Karpas-422 (cell line): Measurements from ENCODE around the gene KMT2C. TPM values are rescaled to one million over a fixed set of nuclear protein-coding genes. Genes with fewer than 3 reads are reported as not detected.

Experiments used
- DNase-seq: peaks from one replicate; pipeline ENCODE4 v3.0.0-alpha.2; 2015
- H2AFZ ChIP-seq: fragments of 200-600 bp; sonication (generic); 2 replicates; pipeline ENCODE4 v1.6.1; 2014; ENCODE audit warnings: antibody characterized with exemption, low read length, mixed read lengths
- H3K27ac ChIP-seq: fragments of 200-600 bp; sonication (generic); 2 replicates; pipeline ENCODE4 v1.5.1; 2014; ENCODE audit warnings: mild to moderate bottlenecking, low read length, moderate library complexity
- H3K27me3 ChIP-seq: fragments of 200-600 bp; sonication (generic); 2 replicates; pipeline ENCODE4 v1.6.1; 2014; ENCODE audit warnings: low read length, mixed read lengths
- H3K36me3 ChIP-seq: fragments of 200-600 bp; sonication (generic); 2 replicates; pipeline ENCODE4 v1.6.1; 2014; ENCODE audit warnings: low read length, mixed read lengths; ENCODE audit not compliant: insufficient read depth
- H3K4me1 ChIP-seq: fragments of 200-600 bp; sonication (generic); 2 replicates; pipeline ENCODE4 v1.6.1; 2014; ENCODE audit warnings: mild to moderate bottlenecking, low read length, mixed read lengths
- H3K4me2 ChIP-seq: fragments of 200-600 bp; sonication (generic); 2 replicates; pipeline ENCODE4 v1.6.1; 2014; ENCODE audit warnings: low read length, low read depth, mild to moderate bottlenecking; ENCODE audit not compliant: poor library complexity, severe bottlenecking
- H3K4me3 ChIP-seq: fragments of 200-600 bp; sonication (generic); 2 replicates; pipeline ENCODE4 v1.5.1; 2014; ENCODE audit warnings: mild to moderate bottlenecking, antibody characterized with exemption, low read length, mixed read lengths
- H3K79me2 ChIP-seq: fragments of 200-600 bp; sonication (generic); 2 replicates; pipeline ENCODE4 v1.6.1; 2014; ENCODE audit warnings: mild to moderate bottlenecking, low read length, mixed read lengths
- H3K9ac ChIP-seq: fragments of 200-600 bp; sonication (generic); 2 replicates; pipeline ENCODE4 v1.6.0; 2014; ENCODE audit warnings: low read length
- H3K9me2 ChIP-seq: fragments of 200-600 bp; sonication (generic), shearing (Covaris generic); replicated peaks from 2 replicates; pipeline ENCODE4 v1.6.0; 2014; ENCODE audit warnings: mild to moderate bottlenecking, low read length, moderate library complexity; ENCODE audit not compliant: insufficient read depth
- H3K9me3 ChIP-seq: fragments of 300-700, 200-600 bp; sonication (generic); 2 replicates; pipeline ENCODE4 v1.6.1; 2014; ENCODE audit warnings: low read length, mixed read lengths
- H4K20me1 ChIP-seq: fragments of 200-600 bp; sonication (generic); 2 replicates; pipeline ENCODE4 v1.6.1; 2014; ENCODE audit warnings: mild to moderate bottlenecking, antibody characterized with exemption, low read length, low read depth; ENCODE audit not compliant: insufficient read depth
- total RNA-seq: library from RNA; depleted of rRNA; stranded (reverse); fragments of >200 nt; shearing (Covaris generic); gene quantifications from 2 replicates; pipeline ENCODE4 v1.2.3, GENCODE V29; 2014; ENCODE audit warnings: low replicate concordance

KMT2C gene
- total RNA-seq, 1 experiment from 2014 or later: 70.7 TPM

- Histone ChIP-seq H3K9me2 (no peaks in the 10 kb centered on the region), H3K4me3 (no peak overlapping the region), H3K9me3 (no peaks in the 10 kb centered on the region), H3K79me2 (0 out of 2 replicates have a peak, but pooled peaks cover 6% of the 10 kb centered on the region), H3K9ac (no peak overlapping the region), H3K4me1 (no peaks in the 10 kb centered on the region), H3K27ac (no peak overlapping the region), H2AFZ (no peak overlapping the region), H3K36me3 (peaks cover 52% of the 10 kb centered on the region), H4K20me1 (no peaks in the 10 kb centered on the region), H3K4me2 (no peak overlapping the region), H3K27me3 (no peaks in the 10 kb centered on the region)
- DNase-seq: no peak
Measured at GRCh38 chr7:152140067-152140466, 295.7 kb downstream of the KMT2C start.

DNA sequence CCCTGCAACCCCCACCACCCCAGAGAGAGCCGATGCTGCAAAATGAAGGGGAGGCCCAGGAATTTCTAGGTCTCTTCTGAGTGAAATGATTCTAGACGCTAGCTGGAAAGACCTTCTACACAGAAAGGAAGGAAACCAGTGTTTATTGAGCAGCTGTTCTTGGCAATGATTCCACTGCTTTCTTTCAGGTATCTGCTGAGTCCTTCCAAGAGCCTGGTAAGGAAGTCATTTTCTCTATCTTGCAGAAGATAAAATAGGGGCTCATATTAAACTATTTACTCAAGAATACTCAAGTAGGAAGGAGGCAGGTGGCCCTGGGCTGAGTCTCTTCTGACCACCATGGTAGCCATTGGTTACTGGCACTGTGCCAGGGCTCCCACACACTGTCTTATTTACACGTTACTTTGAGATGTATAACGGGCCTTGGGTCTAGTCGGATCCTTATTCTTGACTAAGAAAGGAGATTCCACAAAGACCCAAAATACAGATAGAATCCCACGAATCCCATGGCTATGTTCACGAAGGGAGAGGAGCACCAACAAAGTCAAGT lies 298.3 kb downstream of the KMT2C start:
- no peak overlapping the region for H3K4me3 ChIP-seq
- no peak overlapping the region for H3K27ac ChIP-seq
- no peaks in the 10 kb centered on the region for H3K4me1 ChIP-seq
- H3K4me2 ChIP-seq: no peak overlapping the region
- no peak overlapping the region for H2AFZ ChIP-seq
- no peak overlapping the region for H3K9ac ChIP-seq
- no peaks in the 10 kb centered on the region for H3K9me2 ChIP-seq
- no peaks in the 10 kb centered on the region for H3K27me3 ChIP-seq
- DNase-seq: no peak
- peaks cover 38% of the 10 kb centered on the region; the same call in 1 of the 2 replicates for H3K36me3 ChIP-seq
- H3K79me2 ChIP-seq: no peaks in the 10 kb centered on the region
- no peaks in the 10 kb centered on the region for H4K20me1 ChIP-seq
- no peaks in the 10 kb centered on the region for H3K9me3 ChIP-seq

- Histone ChIP-seq H3K9me3 (no peaks in the 10 kb centered on the region), H3K27ac (no peak overlapping the region), H3K9me2 (no peaks in the 10 kb centered on the region), H3K4me1 (no peaks in the 10 kb centered on the region), H3K79me2 (no peaks in the 10 kb centered on the region), H3K36me3 (peaks cover 37% of the 10 kb centered on the region; the same call in 1 of the 2 replicates), H3K27me3 (no peaks in the 10 kb centered on the region), H2AFZ (no peak overlapping the region), H3K9ac (no peak overlapping the region), H3K4me2 (no peak overlapping the region), H3K4me3 (no peak overlapping the region), H4K20me1 (no peaks in the 10 kb centered on the region)
- DNase-seq: no peak
Measured at GRCh38 chr7:152136686-152137085, 299.1 kb downstream of the KMT2C start.

- no peaks in the 10 kb centered on the region for H3K27me3 ChIP-seq
- H3K4me2 ChIP-seq: no peak overlapping the region
- DNase-seq: no peak
- peaks cover 34% of the 10 kb centered on the region for H3K36me3 ChIP-seq
- no peak overlapping the region for H3K4me3 ChIP-seq
- H3K9me2 ChIP-seq: no peaks in the 10 kb centered on the region
- H3K9ac ChIP-seq: no peak overlapping the region
- H2AFZ ChIP-seq: no peak overlapping the region
- H3K4me1 ChIP-seq: no peaks in the 10 kb centered on the region
- no peaks in the 10 kb centered on the region for H3K79me2 ChIP-seq
- H3K9me3 ChIP-seq: no peaks in the 10 kb centered on the region
- no peak overlapping the region for H3K27ac ChIP-seq
- H4K20me1 ChIP-seq: no peaks in the 10 kb centered on the region
Measured at GRCh38 chr7:152133804-152134203, 302.0 kb downstream of the KMT2C start.

GRCh38 chr7:152132812-152133211 lies 303.0 kb downstream of the KMT2C start:
- no peaks in the 10 kb centered on the region for H3K79me2 ChIP-seq
- no peak overlapping the region for H2AFZ ChIP-seq
- H4K20me1 ChIP-seq: no peaks in the 10 kb centered on the region
- no peak overlapping the region for H3K27ac ChIP-seq
- H3K27me3 ChIP-seq: no peaks in the 10 kb centered on the region
- no peaks in the 10 kb centered on the region for H3K9me3 ChIP-seq
- H3K36me3 ChIP-seq: peaks cover 38% of the 10 kb centered on the region
- DNase-seq: no peak
- H3K9ac ChIP-seq: no peak overlapping the region
- H3K4me2 ChIP-seq: no peak overlapping the region
- H3K9me2 ChIP-seq: no peaks in the 10 kb centered on the region
- no peak overlapping the region for H3K4me3 ChIP-seq
- H3K4me1 ChIP-seq: no peaks in the 10 kb centered on the region

GRCh38 chr7:152131981-152132494 lies 303.8 kb downstream of the KMT2C start:
- Histone ChIP-seq H3K79me2 (no peaks in the 10 kb centered on the region), H2AFZ (no peak overlapping the region), H3K36me3 (peaks cover 44% of the 10 kb centered on the region), H3K4me3 (no peak overlapping the region), H3K9ac (no peak overlapping the region), H3K27me3 (no peaks in the 10 kb centered on the region), H3K9me3 (no peaks in the 10 kb centered on the region), H4K20me1 (no peaks in the 10 kb centered on the region), H3K27ac (no peak overlapping the region), H3K9me2 (no peaks in the 10 kb centered on the region), H3K4me2 (no peak overlapping the region), H3K4me1 (no peaks in the 10 kb centered on the region)
- no peak for DNase-seq

GRCh38 chr7:152130658-152131590 lies 304.9 kb downstream of the KMT2C start:
- Histone ChIP-seq H3K9me2 (no peaks in the 10 kb centered on the region), H2AFZ (no peak overlapping the region), H3K27ac (no peak overlapping the region), H3K4me2 (no peak overlapping the region), H3K9ac (no peak overlapping the region), H3K4me1 (no peaks in the 10 kb centered on the region), H3K4me3 (no peak overlapping the region), H3K79me2 (peaks cover 2% of the 10 kb centered on the region; the same call in 1 of the 2 replicates), H3K36me3 (peaks cover 50% of the 10 kb centered on the region), H4K20me1 (no peaks in the 10 kb centered on the region), H3K9me3 (no peaks in the 10 kb centered on the region), H3K27me3 (no peaks in the 10 kb centered on the region)
- no peak for DNase-seq

DNA sequence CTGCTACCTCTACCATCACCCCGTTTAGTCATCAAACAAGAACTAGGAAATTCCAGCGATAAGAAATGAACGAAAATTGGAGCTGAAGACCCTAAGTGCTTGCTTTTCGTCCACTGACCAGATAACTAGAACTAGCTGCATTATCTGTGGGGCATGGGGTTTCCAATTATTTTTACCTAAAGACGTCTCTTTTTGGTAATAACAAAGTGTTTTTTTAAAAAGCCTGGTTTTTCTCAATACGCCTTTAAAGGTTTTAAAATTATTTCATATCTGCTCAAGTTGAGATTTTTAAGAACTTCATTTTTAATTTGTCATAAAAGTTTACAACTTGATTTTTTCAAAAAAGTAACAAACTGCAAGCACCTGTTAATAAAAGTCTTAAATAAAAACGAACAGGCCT lies 306.1 kb downstream of the KMT2C start:
- H3K9me3 ChIP-seq: peaks cover 4% of the 10 kb centered on the region; the same call in 1 of the 2 replicates
- H3K4me2 ChIP-seq: no peak overlapping the region
- H3K27me3 ChIP-seq: no peaks in the 10 kb centered on the region
- peaks cover 58% of the 10 kb centered on the region for H3K36me3 ChIP-seq
- H3K9ac ChIP-seq: no peak overlapping the region
- peaks cover 3% of the 10 kb centered on the region; the same call in 1 of the 2 replicates for H3K79me2 ChIP-seq
- H3K27ac ChIP-seq: no peak overlapping the region
- H3K4me3 ChIP-seq: no peak overlapping the region
- H3K9me2 ChIP-seq: no peaks in the 10 kb centered on the region
- DNase-seq: no peak
- H4K20me1 ChIP-seq: no peaks in the 10 kb centered on the region
- no peak overlapping the region for H2AFZ ChIP-seq
- H3K4me1 ChIP-seq: no peaks in the 10 kb centered on the region
